Measurements from ENCODE around the gene CACNG1. TPM values are rescaled to one million over a fixed set of nuclear protein-coding genes. Genes with fewer than 3 reads are reported as not detected.

The CACNG1 gene
- total and polyA plus RNA-seq, 8 donors: not detected

- Histone ChIP-seq H3K27ac (no peak overlapping the region), H3K9me3 (no peaks in the 10 kb centered on the region), H3K4me1 (no peaks in the 10 kb centered on the region), H3K36me3 (peaks cover 0 to 8% (median 6%) of the 10 kb centered on the region in 4 donors), H3K4me3 (no peak overlapping the region), H3K27me3 (no peaks in the 10 kb centered on the region)
- intact Hi-C loops (cut with DNase I; ENCODE audit: low total_unique reads): no loop called here
- no peak for TF ChIP-seq POLR2A (IDR thresholded peaks at IDR 0.05)
- no peak for TF ChIP-seq POLR2AphosphoS5 (IDR thresholded peaks at IDR 0.05)
- no peak for TF ChIP-seq EP300 (IDR thresholded peaks at IDR 0.05)
- TF ChIP-seq, protein P1, sequence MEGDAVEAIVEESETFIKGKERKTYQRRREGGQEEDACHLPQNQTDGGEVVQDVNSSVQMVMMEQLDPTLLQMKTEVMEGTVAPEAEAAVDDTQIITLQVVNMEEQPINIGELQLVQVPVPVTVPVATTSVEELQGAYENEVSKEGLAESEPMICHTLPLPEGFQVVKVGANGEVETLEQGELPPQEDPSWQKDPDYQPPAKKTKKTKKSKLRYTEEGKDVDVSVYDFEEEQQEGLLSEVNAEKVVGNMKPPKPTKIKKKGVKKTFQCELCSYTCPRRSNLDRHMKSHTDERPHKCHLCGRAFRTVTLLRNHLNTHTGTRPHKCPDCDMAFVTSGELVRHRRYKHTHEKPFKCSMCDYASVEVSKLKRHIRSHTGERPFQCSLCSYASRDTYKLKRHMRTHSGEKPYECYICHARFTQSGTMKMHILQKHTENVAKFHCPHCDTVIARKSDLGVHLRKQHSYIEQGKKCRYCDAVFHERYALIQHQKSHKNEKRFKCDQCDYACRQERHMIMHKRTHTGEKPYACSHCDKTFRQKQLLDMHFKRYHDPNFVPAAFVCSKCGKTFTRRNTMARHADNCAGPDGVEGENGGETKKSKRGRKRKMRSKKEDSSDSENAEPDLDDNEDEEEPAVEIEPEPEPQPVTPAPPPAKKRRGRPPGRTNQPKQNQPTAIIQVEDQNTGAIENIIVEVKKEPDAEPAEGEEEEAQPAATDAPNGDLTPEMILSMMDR (IDR thresholded peaks at IDR 0.05): no peak
- DNase-seq: no peak
- 88 to 92% (median 90%) methylated on average over 13 of the region's 13 CpGs for WGBS, 5 donors
These were observed 23.5 kb downstream of the CACNG1 start for GRCh38 chr17:67067571-67068482.

DNA sequence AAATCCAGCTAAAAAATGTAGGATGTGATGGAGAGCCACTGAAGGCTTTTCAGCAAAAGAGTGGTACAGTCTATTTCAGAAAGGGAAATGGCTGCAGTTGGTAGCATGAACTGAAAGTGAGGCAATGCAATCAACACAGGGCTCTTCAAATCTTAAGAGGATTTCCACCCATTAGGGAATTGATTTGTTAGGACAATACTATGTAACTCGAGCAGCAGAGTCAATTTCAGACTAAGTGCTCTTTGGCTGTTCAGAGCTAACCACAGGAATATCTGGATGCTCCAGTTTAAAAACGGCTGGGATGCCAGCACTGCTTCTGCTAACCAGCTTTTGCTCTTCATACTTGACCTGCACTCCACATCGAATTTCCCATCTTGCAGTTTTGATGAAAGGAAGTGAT, 24.6 kb downstream of the CACNG1 start:
- TF ChIP-seq POLR2A (IDR thresholded peaks at IDR 0.05) (no peak), EP300 (IDR thresholded peaks at IDR 0.05) (no peak), POLR2AphosphoS5 (IDR thresholded peaks at IDR 0.05) (no peak)
- TF ChIP-seq, protein P1 (IDR thresholded peaks at IDR 0.05): no peak
- Histone ChIP-seq H3K27me3 (no peaks in the 10 kb centered on the region), H3K4me1 (no peaks in the 10 kb centered on the region), H3K36me3 (peaks cover 0 to 9% (median 8%) of the 10 kb centered on the region in 4 donors), H3K9me3 (no peaks in the 10 kb centered on the region), H3K27ac (no peak overlapping the region), H3K4me3 (no peak overlapping the region)
- intact Hi-C loops (cut with DNase I; ENCODE audit: low total_unique reads): no loop called here
- DNase-seq: no peak
- 60 to 75% (median 71%) methylated on average over 3 of the region's 3 CpGs for WGBS, 5 donors

DNA sequence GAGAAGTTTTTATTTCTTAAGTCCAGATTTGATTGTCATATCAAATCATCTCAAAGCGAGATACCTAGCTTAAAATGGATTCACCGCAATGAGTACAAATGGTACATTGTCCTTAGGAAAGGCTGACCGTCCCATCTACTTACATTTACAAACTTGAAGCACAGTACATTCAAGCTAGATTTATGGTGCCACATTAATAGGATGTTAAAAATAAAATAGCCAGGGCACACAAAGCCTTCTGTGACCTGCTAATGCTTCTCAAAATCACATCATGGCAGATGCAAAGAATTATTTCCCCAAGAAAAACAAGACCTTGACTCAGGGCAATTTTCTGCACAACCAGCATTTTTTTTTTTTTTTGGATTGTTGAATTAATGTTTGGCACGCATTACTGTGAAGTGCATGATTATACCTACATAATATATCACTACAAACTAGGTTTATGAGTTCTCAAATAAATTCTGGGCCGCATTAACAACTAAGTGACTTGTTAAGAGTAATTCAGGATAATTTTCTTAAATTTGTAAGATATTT, 25.3 kb downstream of the CACNG1 start:
- intact Hi-C loops (cut with DNase I; ENCODE audit: low total_unique reads): no loop called here
- H3K27ac ChIP-seq: no peak overlapping the region
- no peaks in the 10 kb centered on the region for H3K9me3 ChIP-seq
- H3K36me3 ChIP-seq: peaks cover 0 to 11% (median 8%) of the 10 kb centered on the region in 4 donors
- H3K4me3 ChIP-seq: no peak overlapping the region
- no peaks in the 10 kb centered on the region for H3K4me1 ChIP-seq
- no peaks in the 10 kb centered on the region for H3K27me3 ChIP-seq
- TF ChIP-seq, protein P1 (IDR thresholded peaks at IDR 0.05): no peak
- TF ChIP-seq POLR2A (IDR thresholded peaks at IDR 0.05) (no peak), EP300 (IDR thresholded peaks at IDR 0.05) (no peak)
- no peak for DNase-seq
- WGBS, 5 donors: 91 to 96% (median 94%) methylated on average over 5 of the region's 5 CpGs

GRCh38 chr17:67071595-67071994, 27.2 kb downstream of the CACNG1 start:
- Histone ChIP-seq H3K27me3 (no peaks in the 10 kb centered on the region), H3K9me3 (no peaks in the 10 kb centered on the region), H3K4me3 (no peak overlapping the region), H3K4me1 (peaks cover 0 to 18% (median 9%) of the 10 kb centered on the region in 4 donors), H3K27ac (no peak overlapping the region), H3K36me3 (peaks cover 0 to 17% (median 13%) of the 10 kb centered on the region in 4 donors)
- intact Hi-C loops (cut with DNase I; ENCODE audit: low total_unique reads): no loop called here
- TF ChIP-seq POLR2A (IDR thresholded peaks at IDR 0.05) (no peak), EP300 (IDR thresholded peaks at IDR 0.05) (no peak), POLR2AphosphoS5 (IDR thresholded peaks at IDR 0.05) (no peak)
- TF ChIP-seq, protein P1 (IDR thresholded peaks at IDR 0.05): no peak
- DNase-seq: no peak
